ENCODE results near the gene HPDL.

GRCh38 chr1:45331436-45332345 is 5.0 kb downstream of the HPDL start:
- TF ChIP-seq, protein P1, sequence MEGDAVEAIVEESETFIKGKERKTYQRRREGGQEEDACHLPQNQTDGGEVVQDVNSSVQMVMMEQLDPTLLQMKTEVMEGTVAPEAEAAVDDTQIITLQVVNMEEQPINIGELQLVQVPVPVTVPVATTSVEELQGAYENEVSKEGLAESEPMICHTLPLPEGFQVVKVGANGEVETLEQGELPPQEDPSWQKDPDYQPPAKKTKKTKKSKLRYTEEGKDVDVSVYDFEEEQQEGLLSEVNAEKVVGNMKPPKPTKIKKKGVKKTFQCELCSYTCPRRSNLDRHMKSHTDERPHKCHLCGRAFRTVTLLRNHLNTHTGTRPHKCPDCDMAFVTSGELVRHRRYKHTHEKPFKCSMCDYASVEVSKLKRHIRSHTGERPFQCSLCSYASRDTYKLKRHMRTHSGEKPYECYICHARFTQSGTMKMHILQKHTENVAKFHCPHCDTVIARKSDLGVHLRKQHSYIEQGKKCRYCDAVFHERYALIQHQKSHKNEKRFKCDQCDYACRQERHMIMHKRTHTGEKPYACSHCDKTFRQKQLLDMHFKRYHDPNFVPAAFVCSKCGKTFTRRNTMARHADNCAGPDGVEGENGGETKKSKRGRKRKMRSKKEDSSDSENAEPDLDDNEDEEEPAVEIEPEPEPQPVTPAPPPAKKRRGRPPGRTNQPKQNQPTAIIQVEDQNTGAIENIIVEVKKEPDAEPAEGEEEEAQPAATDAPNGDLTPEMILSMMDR (IDR thresholded peaks at IDR 0.05; ENCODE audit: insufficient read depth, low read depth, low read length): no peak
- TF ChIP-seq EZH2 (IDR thresholded peaks at IDR 0.05; ENCODE audit: insufficient read depth, low read length): no peak

Measured in astrocyte (in vitro differentiated cells and primary cell).